Trophoblast cell (in vitro differentiated cells and primary cell): ENCODE results near the gene VAT1L.

ENCODE experiments used
- DNase-seq, 2 donors: peaks; one replicate each; pipeline ENCODE4 v3.0.0-alpha.2; 2016
- H2AFZ ChIP-seq: 2 replicates; pipeline ENCODE4 v1.6.1; 2013; ENCODE audit warnings: low read length, moderate library complexity, mild to moderate bottlenecking; ENCODE audit not compliant: insufficient read depth, poor library complexity
- H2AK5ac ChIP-seq: 2 replicates; pipeline ENCODE4 v1.6.1; 2013; ENCODE audit warnings: mild to moderate bottlenecking, low read length
- H2BK120ac ChIP-seq: 2 replicates; pipeline ENCODE4 v1.6.1; 2013; ENCODE audit warnings: low read length, mild to moderate bottlenecking, moderate library complexity; ENCODE audit not compliant: insufficient read depth, poor library complexity
- H2BK12ac ChIP-seq: 2 replicates; pipeline ENCODE4 v1.6.1; 2013; ENCODE audit warnings: mild to moderate bottlenecking, low read length, moderate library complexity
- H2BK5ac ChIP-seq: 2 replicates; pipeline ENCODE4 v1.6.1; 2013; ENCODE audit warnings: low read length, low read depth, moderate library complexity, mild to moderate bottlenecking; ENCODE audit not compliant: poor library complexity
- H3K14ac ChIP-seq: 2 replicates; pipeline ENCODE4 v1.6.1; 2013; ENCODE audit warnings: mild to moderate bottlenecking, low read length
- H3K18ac ChIP-seq: 2 replicates; pipeline ENCODE4 v1.6.1; 2013; ENCODE audit warnings: mild to moderate bottlenecking, low read length
- H3K23ac ChIP-seq: 2 replicates; pipeline ENCODE4 v1.6.1; 2013; ENCODE audit warnings: low read length
- H3K27ac ChIP-seq: 2 replicates; pipeline ENCODE4 v1.5.1; 2013; ENCODE audit warnings: low read depth, mild to moderate bottlenecking, inconsistent platforms, low read length, moderate library complexity
- H3K27me3 ChIP-seq: 2 replicates; pipeline ENCODE4 v1.6.1; 2013; ENCODE audit warnings: inconsistent platforms, mild to moderate bottlenecking, low read length, moderate library complexity; ENCODE audit not compliant: insufficient read depth
- H3K36me3 ChIP-seq, 2 experiments: 1 replicate in 1 of 2; 2 replicates in 1 of 2; pipeline ENCODE4 v1.6.1; 2013; ENCODE audit warnings: low read length in 2 of 2, mild to moderate bottlenecking in 2 of 2, moderate library complexity in 1 of 2; ENCODE audit not compliant: insufficient read depth in 2 of 2, control insufficient read depth in 1 of 2
- H3K4ac ChIP-seq: 2 replicates; pipeline ENCODE4 v1.6.1; 2013; ENCODE audit warnings: low read depth, mild to moderate bottlenecking, low read length, moderate library complexity
- H3K4me1 ChIP-seq, 2 experiments: 1 replicate in 1 of 2; 2 replicates in 1 of 2; pipeline ENCODE4 v1.6.1; 2013; ENCODE audit warnings: low read length in 2 of 2, mild to moderate bottlenecking in 2 of 2, moderate library complexity in 1 of 2; ENCODE audit not compliant: insufficient read depth in 2 of 2, control insufficient read depth in 1 of 2
- H3K4me2 ChIP-seq: 2 replicates; pipeline ENCODE4 v1.6.1; 2013; ENCODE audit warnings: inconsistent platforms, mild to moderate bottlenecking, low read length, moderate library complexity
- H3K4me3 ChIP-seq: 2 replicates; pipeline ENCODE4 v1.5.1; 2013; ENCODE audit warnings: mild to moderate bottlenecking, low read depth, low read length, inconsistent platforms
- H3K79me1 ChIP-seq: one replicate; pipeline ENCODE4 v1.6.1; 2013; ENCODE audit warnings: low read length
- H3K79me2 ChIP-seq: 2 replicates; pipeline ENCODE4 v1.6.1; 2013; ENCODE audit warnings: low read length, mild to moderate bottlenecking; ENCODE audit not compliant: control insufficient read depth, insufficient read depth, poor library complexity
- H3K9ac ChIP-seq: 2 replicates; pipeline ENCODE4 v1.6.1; 2013; ENCODE audit warnings: mild to moderate bottlenecking, low read length
- H3K9me3 ChIP-seq: 2 replicates; pipeline ENCODE4 v1.6.1; 2013; ENCODE audit warnings: low read depth, mild to moderate bottlenecking, control low read depth, inconsistent platforms, low read length; ENCODE audit not compliant: insufficient read depth
- H4K12ac ChIP-seq: 2 replicates; pipeline ENCODE4 v1.6.1; 2013; ENCODE audit warnings: low read depth, mild to moderate bottlenecking, low read length, moderate library complexity
- H4K8ac ChIP-seq: 2 replicates; pipeline ENCODE4 v1.6.1; 2013; ENCODE audit warnings: low read depth, mild to moderate bottlenecking, low read length, moderate library complexity
- H4K91ac ChIP-seq: one replicate; pipeline ENCODE4 v1.6.1; 2013; ENCODE audit warnings: low read depth, mild to moderate bottlenecking, low read length, moderate library complexity
- WGBS: extraction: QIAGEN DNeasy Blood & Tissue Kit; methylation state at CpG from one replicate; pipeline ENCODE4 v1.1.7; 2013; ENCODE audit warnings: missing lambda C conversion rate; ENCODE audit not compliant: insufficient read length, insufficient coverage; ENCODE audit errors: extremely low coverage; 5-methylcytosine and 5-hydroxymethylcytosine counted together

Gene VAT1L

GRCh38 chr16:77905374-77905920 lies 117.1 kb downstream of the VAT1L start:
- Histone ChIP-seq H3K4me1 (no peaks in the 10 kb centered on the region), H3K18ac (no peak overlapping the region), H4K12ac (no peak overlapping the region), H2BK12ac (no peak overlapping the region), H4K91ac (no peak overlapping the region), H3K23ac (no peak overlapping the region), H2BK5ac (no peak overlapping the region), H2BK120ac (no peak overlapping the region), H3K79me2 (no peaks in the 10 kb centered on the region), H3K36me3 (no peaks in the 10 kb centered on the region), H3K9ac (no peak overlapping the region), H3K4ac (no peak overlapping the region), H3K4me3 (no peak overlapping the region), H3K9me3 (no peaks in the 10 kb centered on the region), H3K27me3 (no peaks in the 10 kb centered on the region), H2AFZ (no peak overlapping the region), H3K27ac (no peak overlapping the region), H3K79me1 (no peaks in the 10 kb centered on the region), H2AK5ac (no peak overlapping the region), H3K4me2 (no peak overlapping the region), H4K8ac (no peak overlapping the region), H3K14ac (no peak overlapping the region)
- DNase-seq: no peak
- WGBS: no CpG with 5 or more reads among the region's 7 CpGs

GRCh38 chr16:77910021-77910420 lies 121.7 kb downstream of the VAT1L start:
- Histone ChIP-seq H3K79me2 (no peaks in the 10 kb centered on the region), H2AFZ (no peak overlapping the region), H3K9ac (no peak overlapping the region), H3K23ac (no peak overlapping the region), H4K91ac (no peak overlapping the region), H3K4me1 (no peaks in the 10 kb centered on the region), H2AK5ac (no peak overlapping the region), H3K4me2 (no peak overlapping the region), H3K4me3 (no peak overlapping the region), H3K27ac (no peak overlapping the region), H2BK12ac (no peak overlapping the region), H3K27me3 (no peaks in the 10 kb centered on the region), H3K14ac (no peak overlapping the region), H3K18ac (no peak overlapping the region), H2BK5ac (no peak overlapping the region), H2BK120ac (no peak overlapping the region), H4K12ac (no peak overlapping the region), H3K36me3 (no peaks in the 10 kb centered on the region), H3K4ac (no peak overlapping the region), H3K9me3 (no peaks in the 10 kb centered on the region), H3K79me1 (no peaks in the 10 kb centered on the region), H4K8ac (no peak overlapping the region)
- DNase-seq: no peak
- whole genome bisulfite sequencing: no CpG with 5 or more reads among the region's 3 CpGs

DNA sequence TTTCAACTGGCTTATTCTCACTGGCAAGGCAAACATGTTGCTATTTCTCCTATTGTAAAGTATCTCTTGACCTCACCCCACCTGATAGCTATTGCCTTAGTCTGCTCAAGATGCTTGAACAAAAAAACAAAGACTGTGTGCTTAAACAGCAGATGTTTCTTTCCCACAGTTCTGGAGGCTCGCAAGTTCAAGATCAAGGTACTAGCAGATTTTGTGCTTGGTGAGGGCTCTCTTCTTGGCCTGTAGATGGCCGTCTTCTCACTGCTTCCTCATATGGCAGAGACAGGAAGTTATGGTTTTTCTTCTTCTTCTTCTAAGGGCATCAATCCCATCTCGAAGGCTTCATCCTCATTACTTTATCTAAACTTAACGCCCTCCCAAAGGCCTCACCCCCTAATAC lies 124.3 kb downstream of the VAT1L start:
- Histone ChIP-seq H2AK5ac (no peak overlapping the region), H3K79me1 (no peaks in the 10 kb centered on the region), H3K4me1 (no peaks in the 10 kb centered on the region), H4K12ac (no peak overlapping the region), H3K9ac (no peak overlapping the region), H3K4ac (no peak overlapping the region), H3K27ac (no peak overlapping the region), H3K23ac (no peak overlapping the region), H3K79me2 (no peaks in the 10 kb centered on the region), H2AFZ (no peak overlapping the region), H3K4me3 (no peak overlapping the region), H4K91ac (no peak overlapping the region), H2BK5ac (no peak overlapping the region), H3K36me3 (no peaks in the 10 kb centered on the region), H4K8ac (no peak overlapping the region), H2BK120ac (no peak overlapping the region), H2BK12ac (no peak overlapping the region), H3K14ac (no peak overlapping the region), H3K4me2 (no peak overlapping the region), H3K18ac (no peak overlapping the region), H3K27me3 (no peaks in the 10 kb centered on the region), H3K9me3 (no peaks in the 10 kb centered on the region)
- 100% methylated on average over 2 of the region's 4 CpGs for WGBS
- DNase-seq: no peak

DNA sequence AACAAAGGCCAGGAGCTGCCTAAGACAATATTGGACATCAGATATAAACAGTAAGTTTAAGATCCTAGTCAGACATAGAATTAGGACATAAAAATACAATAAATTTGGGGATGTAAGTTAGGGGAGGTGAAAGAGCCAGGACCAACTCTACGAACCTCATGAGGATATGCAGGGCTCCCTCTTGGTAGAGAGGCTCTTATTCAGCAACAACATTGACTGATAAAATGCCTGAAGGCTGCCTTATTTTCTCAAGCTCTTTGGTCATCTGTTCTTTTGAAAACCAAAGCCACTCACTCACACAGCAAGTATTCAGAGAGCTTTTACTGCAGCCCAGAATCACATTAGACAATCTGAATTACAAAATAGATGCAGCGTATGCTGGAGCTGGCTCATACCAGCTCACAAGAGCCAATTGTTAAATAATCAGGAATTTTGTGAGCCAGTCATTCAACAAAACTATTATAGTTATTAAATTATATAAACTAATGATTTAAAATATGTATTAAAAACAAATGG lies 125.4 kb downstream of the VAT1L start:
- Histone ChIP-seq H3K79me1 (no peaks in the 10 kb centered on the region), H2BK12ac (no peak overlapping the region), H2AK5ac (no peak overlapping the region), H4K91ac (no peak overlapping the region), H3K18ac (no peak overlapping the region), H4K12ac (no peak overlapping the region), H3K4me3 (no peak overlapping the region), H3K4me2 (no peak overlapping the region), H4K8ac (no peak overlapping the region), H3K4me1 (no peaks in the 10 kb centered on the region), H3K36me3 (no peaks in the 10 kb centered on the region), H3K27ac (no peak overlapping the region), H3K79me2 (no peaks in the 10 kb centered on the region), H3K14ac (no peak overlapping the region), H3K9ac (no peak overlapping the region), H2BK5ac (no peak overlapping the region), H3K27me3 (no peaks in the 10 kb centered on the region), H2BK120ac (no peak overlapping the region), H3K9me3 (no peaks in the 10 kb centered on the region), H3K4ac (no peak overlapping the region), H3K23ac (no peak overlapping the region), H2AFZ (no peak overlapping the region)
- no peak for DNase-seq
- no CpG with 5 or more reads among the region's 2 CpGs for WGBS
